NCI-H1436 (cell line): ENCODE results near the gene ZNF8.
"Not testable (repeated sequence)": the region's sequence is repeated elsewhere in the genome, so short reads cannot be mapped to it uniquely, and the experiment has no call there.

ENCODE experiments used
- DNase-seq: peaks from one replicate; lab custom pipeline; 2025; lab: John Stamatoyannopoulos, UW

ZNF8 gene

DNA sequence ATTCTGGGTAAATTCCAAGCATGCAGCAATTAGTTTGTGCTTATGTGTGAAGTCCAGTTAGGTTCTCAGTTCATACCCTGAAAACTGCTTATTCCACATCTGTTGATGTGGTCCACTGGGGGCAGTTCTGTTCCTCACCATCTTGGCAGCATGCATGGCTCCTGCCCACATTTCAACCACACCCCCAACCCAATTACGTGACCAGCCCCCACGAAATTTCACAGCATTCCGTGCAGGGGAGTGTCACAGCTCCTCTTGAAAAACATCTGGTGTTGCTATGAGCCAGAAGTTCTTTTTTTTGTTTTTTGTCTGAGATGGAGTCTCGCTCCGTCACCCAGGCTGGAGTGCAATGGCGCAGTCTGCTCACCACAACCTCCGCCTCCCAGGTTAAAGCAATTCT is 17.3 kb downstream of the ZNF8 start:
- no peak for DNase-seq

DNA sequence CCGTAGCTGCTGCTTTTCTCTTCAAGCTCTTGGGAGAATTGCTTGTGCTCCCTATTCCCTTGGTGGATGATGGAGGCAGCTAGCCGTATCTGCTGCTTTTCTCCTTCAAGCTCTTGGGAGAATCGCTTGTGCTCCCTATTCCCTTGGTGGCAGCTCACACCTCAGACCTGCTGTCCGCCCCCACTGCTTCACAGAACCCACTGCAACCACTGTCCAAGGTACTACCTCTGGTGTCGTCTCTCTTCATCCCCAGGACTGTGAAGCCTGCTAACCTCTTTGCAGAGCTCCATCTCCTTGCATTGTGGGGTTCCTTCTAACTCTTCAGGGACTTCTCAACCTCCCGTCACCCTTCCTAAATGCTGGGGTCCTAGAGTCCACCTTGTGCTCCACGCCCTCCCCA is 21.9 kb downstream of the ZNF8 start:
- DNase-seq, result no peak

DNA sequence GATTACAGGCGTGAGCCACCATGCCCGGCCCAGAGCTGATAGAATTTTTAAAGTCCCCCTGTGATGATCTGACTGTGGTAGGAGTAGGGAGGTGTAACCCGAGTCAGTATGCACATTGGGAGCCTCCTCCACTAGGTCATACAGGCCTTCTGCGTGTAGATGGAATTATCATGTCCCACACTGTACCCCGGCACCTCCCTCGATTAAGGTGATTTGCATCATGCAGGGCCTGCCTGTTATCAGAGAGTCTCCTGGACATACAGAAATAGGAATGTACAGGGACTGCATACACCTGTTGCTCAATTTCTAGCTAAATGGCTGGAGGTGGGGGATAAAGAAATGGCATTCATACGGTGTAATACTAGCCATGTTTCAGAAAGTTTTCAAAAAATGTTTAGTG is 25.5 kb downstream of the ZNF8 start:
- DNase-seq, result no peak

GRCh38 chr19:58304748-58305064 is 26.0 kb downstream of the ZNF8 start:
- no peak for DNase-seq

DNA sequence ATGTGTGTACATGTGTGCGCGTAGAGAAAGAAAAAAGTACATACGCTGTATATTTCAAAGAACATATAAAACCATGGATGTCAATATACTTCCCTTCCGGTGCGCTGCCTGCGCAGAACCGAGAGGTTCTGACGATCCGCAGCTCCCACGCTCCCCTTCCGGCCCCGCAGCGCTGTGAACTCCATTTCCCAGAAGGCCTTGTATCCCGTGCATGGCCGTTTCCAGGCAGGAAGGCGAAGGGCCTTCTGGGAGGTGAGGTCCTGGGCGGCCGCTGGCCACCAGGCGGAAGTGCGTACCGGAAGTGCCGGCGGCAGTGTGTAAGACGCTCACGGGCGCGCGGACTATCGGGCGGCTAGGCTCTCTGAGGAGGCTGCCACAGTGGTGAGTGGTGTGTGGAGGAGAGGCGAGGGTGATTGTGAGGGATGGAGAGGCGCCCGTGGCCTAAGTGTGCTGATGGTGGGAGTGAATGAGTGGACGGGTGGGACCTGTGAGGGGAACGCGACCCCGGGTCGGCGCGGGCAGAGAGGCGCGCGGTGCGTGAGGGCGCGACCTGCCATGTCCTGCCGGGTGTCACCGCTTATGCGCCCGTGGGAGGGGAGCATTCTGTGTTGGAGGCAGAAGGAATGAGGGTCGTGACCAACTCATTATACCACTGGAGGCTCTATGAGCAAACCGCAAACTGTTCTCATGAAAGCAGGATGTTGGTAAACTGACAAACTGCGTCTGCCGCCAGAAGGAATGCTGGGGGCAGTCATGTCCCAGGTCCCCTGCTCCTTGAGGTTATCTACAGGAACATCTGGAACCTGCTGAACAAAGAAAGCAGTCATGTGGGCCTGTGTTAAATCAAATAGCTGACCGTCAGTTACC is 26.5 kb downstream of the ZNF8 start, which contains the start of gene ERVK3-1:
Gene ERVK3-1, plus strand, starts transcription at position 313 of the 867 bp plus-strand sequence. CDS start 6,792 bp downstream, outside the sequence.
- DNase-seq, result peak; percentile 94

DNA sequence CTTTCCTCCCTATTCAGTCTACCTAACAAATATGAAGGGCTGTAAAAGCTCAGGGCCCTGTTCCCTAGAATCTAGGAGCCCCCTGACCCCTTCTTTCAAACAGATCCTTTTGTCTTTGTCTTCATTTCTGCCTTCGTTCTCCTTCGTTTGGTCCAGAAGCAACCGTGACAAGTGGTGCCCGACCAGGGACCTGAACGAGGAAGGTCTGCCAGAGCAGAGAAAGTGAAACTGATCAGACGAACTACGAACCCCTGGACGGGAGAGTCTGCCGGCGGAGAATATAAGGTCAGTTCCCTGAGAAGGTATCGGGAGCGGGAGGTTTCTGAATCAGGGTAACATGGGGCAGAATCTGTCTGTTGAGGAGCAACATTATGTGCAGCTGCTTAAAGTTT is 27.2 kb downstream of the ZNF8 start:
- no peak for DNase-seq

DNA sequence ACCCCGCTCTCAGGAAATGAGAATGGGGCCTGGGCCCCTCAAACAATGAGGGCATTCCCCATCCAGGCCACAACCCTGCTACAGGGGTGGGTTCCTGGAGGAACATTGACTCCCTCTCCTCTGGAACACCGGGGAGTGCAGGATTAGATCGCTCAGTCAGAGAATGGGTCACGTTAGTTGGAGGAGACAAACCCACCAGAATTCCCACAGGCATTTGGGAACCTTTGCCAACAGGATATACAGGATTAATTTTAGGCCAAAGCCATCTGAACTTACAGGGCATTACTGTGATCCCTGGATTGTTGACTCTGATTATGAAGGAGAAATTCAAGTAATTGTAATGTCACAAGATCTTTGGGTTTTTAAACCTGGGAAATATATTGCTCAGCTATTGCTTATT is 29.0 kb downstream of the ZNF8 start:
- DNase-seq, result no peak

DNA sequence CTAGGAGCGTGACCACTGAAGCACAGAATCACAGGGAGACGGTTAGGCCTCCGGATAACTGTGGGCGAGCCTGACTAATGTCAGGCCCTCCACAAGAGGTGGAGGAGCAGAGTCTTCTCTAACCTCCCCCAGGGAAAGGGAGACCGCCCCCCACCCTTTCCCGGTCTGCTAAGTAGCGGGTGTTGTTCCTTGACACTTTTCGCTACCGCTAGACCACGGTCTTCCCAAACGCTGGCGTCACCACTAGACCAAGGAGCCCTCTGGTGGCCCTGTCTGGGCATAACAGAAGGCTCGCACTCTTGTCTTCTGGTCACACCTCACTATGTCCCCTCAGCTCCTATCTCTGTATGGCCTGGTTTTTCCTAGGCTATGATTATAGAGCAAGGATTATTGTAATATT is 31.9 kb downstream of the ZNF8 start:
- not testable (repeated sequence) for DNase-seq

- no peak for DNase-seq
Measured at GRCh38 chr19:58311345-58311865, 32.6 kb downstream of the ZNF8 start.

DNA sequence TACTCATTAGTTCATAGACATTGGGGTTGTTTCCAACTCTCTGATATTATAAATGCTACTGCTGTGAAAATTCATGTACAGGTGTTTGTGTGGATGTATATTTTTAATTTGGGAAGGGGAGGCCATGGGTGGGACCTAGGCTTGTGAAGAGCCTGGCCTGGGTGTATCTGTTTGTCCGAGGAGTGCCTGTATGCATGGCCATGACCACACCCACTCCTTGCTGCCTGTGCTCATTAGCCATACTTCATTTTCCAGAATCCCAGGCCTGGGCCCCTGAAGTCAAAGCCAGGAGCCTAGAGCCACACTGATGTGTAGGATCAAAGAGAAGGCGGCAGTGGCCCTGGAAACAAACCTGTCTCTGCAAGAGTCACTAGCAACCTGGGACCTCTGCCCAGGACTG is 36.8 kb downstream of the ZNF8 start:
- no peak for DNase-seq

DNA sequence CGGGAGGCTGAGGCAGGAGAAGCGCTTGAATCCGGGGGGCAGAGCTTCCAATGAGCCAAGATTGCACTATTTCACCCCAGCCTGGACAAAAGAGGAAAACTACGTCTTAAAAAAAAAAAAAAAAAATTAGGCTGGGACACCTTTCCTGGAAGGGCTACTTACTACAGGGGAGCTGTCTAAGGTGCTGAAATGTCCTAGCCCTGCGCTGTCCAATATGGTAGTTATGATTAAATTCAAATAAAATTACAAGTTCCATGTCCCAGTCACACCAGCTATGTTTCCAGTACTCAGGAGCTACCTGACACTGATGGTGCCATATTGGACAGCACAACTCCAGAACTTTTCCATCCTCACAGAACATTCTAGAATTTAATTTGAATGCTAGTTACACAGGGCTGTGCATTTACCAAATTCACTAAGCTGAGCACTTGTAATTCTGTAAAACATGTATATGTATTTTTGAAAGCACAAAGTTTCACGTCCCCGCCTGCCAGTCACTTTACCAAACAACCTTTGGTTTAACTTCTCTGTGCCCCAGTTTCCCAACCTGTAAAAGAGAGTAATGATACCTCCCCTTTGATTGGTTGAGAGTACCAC is 38.8 kb downstream of the ZNF8 start:
- no peak for DNase-seq

DNA sequence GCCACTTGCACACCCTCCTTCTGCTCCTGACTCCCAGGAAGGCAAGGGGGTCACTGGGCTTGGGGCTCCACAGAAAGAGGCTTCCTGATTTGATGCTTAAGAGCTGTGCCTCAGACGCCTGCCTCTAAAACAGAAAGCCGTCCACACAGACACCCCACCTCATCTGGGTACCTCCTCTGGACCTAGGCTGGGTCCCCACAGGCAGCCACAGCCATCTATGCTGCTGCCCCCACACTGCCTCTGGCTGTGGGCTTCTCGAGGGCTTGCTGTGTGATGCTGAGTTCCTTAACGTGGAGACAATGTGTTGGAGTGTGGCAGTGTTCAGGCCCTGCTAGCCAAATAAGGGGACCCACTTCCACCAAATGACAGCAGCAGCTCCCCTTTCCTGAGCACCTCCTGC is 39.5 kb downstream of the ZNF8 start:
- DNase-seq, result no peak

GRCh38 chr19:58319241-58319640 is 40.5 kb downstream of the ZNF8 start:
- DNase-seq, result no peak

- DNase-seq, result no peak
Measured at GRCh38 chr19:58325311-58326022, 46.7 kb downstream of the ZNF8 start.

- no peak for DNase-seq
Measured at GRCh38 chr19:58326501-58326913, 47.8 kb downstream of the ZNF8 start.

DNA sequence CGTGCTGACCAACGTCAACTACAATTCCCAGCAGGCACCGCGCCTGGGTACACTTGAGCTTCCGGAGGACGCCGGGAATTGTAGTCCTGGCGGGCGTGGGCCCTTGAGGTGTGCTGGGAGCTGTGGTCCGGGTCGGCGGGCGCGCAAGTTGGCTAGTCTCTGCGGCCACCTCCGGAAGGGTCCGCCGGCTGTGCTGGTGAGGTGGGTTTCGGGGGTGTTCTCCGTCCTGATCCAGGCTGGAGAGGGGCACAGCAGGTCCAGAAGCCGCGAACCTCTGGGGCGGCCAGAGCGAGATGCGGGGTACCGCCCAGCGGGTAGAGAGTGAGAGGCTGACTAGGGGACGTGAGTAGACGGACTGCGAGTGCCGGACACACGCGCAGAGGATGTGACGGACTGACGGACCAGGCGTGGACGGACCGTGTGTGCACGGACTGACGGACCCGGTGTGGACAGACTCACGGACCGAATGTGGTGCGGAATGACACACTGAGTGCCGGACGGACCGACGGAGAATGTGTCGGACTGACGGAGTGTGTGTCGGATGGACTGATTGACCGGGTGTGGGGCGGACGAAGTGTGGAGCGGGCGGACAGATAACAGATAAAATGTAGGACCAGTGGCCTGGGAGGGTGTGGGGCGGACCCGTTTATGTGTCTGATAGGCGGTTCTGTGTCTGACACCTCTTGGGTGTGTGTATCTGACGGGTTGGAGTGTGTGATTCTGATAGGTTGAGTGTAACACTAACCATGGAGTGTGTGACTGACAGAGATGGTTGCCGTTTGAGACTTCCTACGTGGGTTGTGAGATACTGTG is 48.4 kb downstream of the ZNF8 start, which contains the start of gene ZSCAN22:
Gene ZSCAN22, plus strand, starts transcription at position 81 of the 813 bp plus-strand sequence. CDS start 7,809 bp downstream, outside the sequence.
- peak; percentile 95 for DNase-seq

- DNase-seq, result no peak
Measured at GRCh38 chr19:58328999-58329398, 50.2 kb downstream of the ZNF8 start.

- DNase-seq, result no peak
Measured at GRCh38 chr19:58330458-58330857, 51.7 kb downstream of the ZNF8 start.

- DNase-seq, result no peak
Measured at GRCh38 chr19:58332697-58333096, 53.9 kb downstream of the ZNF8 start.

DNA sequence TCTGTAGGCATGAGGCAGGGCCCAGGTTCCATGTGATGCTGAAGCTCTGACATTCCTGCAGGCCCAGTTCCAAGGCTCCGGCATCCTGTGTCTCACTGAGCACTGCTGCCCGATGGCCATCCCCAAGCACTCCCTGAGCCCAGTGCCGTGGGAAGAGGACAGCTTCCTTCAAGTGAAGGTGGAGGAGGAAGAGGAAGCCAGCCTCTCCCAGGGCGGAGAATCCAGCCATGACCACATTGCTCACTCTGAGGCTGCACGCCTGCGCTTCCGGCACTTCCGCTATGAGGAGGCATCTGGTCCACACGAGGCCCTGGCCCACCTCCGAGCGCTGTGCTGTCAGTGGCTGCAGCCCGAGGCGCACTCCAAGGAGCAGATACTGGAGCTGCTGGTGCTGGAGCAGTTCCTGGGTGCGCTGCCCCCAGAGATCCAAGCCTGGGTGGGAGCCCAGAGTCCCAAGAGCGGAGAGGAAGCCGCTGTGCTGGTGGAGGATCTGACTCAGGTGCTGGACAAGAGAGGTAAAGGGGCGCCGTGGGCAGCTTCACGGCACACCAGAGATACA is 56.0 kb downstream of the ZNF8 start:
- no peak for DNase-seq

DNA sequence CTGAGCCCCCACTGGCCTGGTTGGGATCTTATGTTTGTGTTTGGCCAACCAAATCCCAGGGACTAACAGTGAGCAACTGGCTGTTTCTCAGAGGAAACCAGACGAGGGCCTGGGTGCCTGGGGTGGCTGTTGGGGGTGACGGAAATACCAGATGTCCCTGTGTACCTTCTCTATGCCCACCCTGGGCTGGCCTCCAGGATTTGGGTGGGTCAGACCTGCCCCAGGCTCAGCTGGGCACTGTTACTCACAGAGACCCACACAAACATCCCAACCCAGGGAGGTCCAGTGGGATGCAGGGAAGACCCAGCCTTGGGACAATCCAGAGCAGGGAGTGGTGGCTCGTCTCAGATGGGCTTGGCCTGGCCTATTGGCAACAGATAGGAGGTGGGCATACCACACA is 56.9 kb downstream of the ZNF8 start:
- DNase-seq, result no peak
